Measurements from ENCODE around the gene CPNE4.

- TF ChIP-seq SNRNP70 (optimal IDR thresholded peaks at IDR 0.05; ENCODE audit: low read depth, low read length) (no peak), EZH2 (IDR thresholded peaks at IDR 0.05; ENCODE audit: borderline replicate concordance, low read depth, low read length) (no peak), ELK1 (CRISPR knock-in tag; IDR thresholded peaks at IDR 0.05) (no peak), FOXO4 (CRISPR knock-in tag; IDR thresholded peaks at IDR 0.05) (no peak), THRAP3 (IDR thresholded peaks at IDR 0.05; ENCODE audit: borderline replicate concordance) (no peak), MAX (CRISPR knock-in tag; IDR thresholded peaks at IDR 0.05) (no peak), NR2C1 (IDR thresholded peaks at IDR 0.05) (no peak), NR2C1 (tag; IDR thresholded peaks at IDR 0.05) (no peak), ADNP (tag; IDR thresholded peaks at IDR 0.05) (no peak), MXI1 (IDR thresholded peaks at IDR 0.05; ENCODE audit: low read depth, low read length) (no peak), ZFP36 (IDR thresholded peaks at IDR 0.05; ENCODE audit: low read depth, low read length, partially characterized antibody) (no peak), ETV6 (IDR thresholded peaks at IDR 0.05; ENCODE audit: borderline replicate concordance in 1 of 2, low read depth in 2 of 2, low read length in 1 of 2) (no peak), ETV6 (CRISPR knock-in tag; IDR thresholded peaks at IDR 0.05; ENCODE audit: borderline replicate concordance) (no peak), PHB (CRISPR knock-in tag; IDR thresholded peaks at IDR 0.05) (no peak), LARP7 (IDR thresholded peaks at IDR 0.05) (no peak), EP300 (IDR thresholded peaks at IDR 0.05; ENCODE audit: low read length) (no peak)
Measured at GRCh38 chr3:132083583-132084279, 48.9 kb upstream of the CPNE4 start.

Measured in K562 (cell line).